Fibroblast of villous mesenchyme (primary cell): Measurements from ENCODE around the gene NELL1. TPM values are rescaled to one million over a fixed set of nuclear protein-coding genes. Genes with fewer than 3 reads are reported as not detected.

Source experiments
- DNase-seq: peaks from one replicate; pipeline ENCODE4 v3.0.0-alpha.2; 2010; ENCODE audit warnings: low read depth
- H3K4me3 ChIP-seq: 2 replicates; pipeline ENCODE4 v1.5.1; 2011; ENCODE audit warnings: low read depth, mild to moderate bottlenecking, low read length
- CTCF ChIP-seq: IDR thresholded peaks from 2 replicates; pipeline ENCODE4 v1.5.1; 2012; ENCODE audit warnings: low read depth, mild to moderate bottlenecking, low read length; ENCODE audit not compliant: insufficient read depth
- total RNA-seq: library from RNA; depleted of rRNA; stranded (reverse); fragments of >200 nt; gene quantifications from 2 replicates; pipeline ENCODE4 v1.2.3, GENCODE V29; 2012

The NELL1 gene
- total RNA-seq, 1 donor, result not detected

- no peak for DNase-seq
- TF ChIP-seq CTCF, result no peak
- H3K4me3 ChIP-seq, result no peak overlapping the region
These were observed 504.1 kb downstream of the NELL1 start for GRCh38 chr11:21173476-21173875.

DNA sequence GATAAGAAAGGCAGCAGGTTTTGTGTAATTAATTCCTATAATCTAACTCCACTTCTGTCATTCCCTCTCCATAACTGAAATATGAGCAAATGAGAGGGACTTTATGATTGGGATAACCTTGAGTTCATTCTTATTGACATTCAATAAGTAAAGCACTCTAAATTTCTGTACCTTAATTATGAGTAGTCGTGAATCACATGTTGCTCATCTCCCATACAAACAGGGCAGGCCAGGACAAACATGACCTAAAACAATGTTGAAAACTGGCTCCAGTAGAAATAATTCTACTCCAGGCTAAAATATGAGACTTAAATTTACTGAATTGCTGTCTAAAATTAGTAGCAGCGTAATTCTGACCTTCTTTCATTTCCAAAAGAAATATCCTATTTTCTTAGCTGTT lies 505.4 kb downstream of the NELL1 start:
- no peak for TF ChIP-seq CTCF
- DNase-seq, result no peak
- H3K4me3 ChIP-seq, result no peak overlapping the region

DNA sequence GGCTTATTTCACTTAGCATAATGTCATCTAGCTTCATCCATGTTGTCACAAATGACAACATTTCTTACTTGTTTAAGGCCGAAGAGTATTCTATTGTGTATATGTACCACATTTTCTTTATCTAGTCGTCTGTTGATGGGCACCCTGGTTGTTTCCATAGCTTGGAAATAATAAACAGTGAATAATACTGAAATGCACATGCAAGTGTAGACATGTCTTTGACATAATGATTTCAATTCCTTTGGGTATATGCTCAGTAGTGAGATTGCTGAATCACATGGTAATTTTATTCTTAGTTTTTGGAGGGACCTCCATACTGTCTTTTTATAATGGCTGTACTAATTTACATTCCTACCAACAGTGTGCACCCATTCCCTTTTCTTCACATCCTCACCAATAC lies 508.0 kb downstream of the NELL1 start:
- H3K4me3 ChIP-seq, result no peak overlapping the region
- no peak for TF ChIP-seq CTCF

GRCh38 chr11:21179770-21180169 lies 510.4 kb downstream of the NELL1 start:
- H3K4me3 ChIP-seq, result no peak overlapping the region
- TF ChIP-seq CTCF, result no peak
- no peak for DNase-seq

More for the DNA sequence above, 508.0 kb downstream of the NELL1 start:
- DNase-seq, result no peak

DNA sequence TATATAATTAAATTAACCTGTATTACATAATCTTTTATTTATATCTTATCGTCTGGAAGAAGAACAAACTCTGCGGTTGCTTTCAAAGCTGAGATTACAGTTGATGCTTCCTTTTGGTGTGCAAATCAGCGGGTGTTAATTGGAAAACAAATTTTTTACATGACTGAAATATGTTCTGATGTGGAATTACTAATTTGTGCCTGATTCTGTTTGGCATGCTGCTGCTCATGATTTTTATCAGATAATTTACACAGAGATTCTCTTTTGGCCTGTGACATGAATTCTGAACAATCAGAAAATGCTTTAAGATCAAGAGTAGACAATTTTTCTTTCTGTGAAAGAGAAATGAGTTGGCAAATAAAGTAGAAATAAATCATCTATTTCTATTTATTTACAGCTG lies 510.8 kb downstream of the NELL1 start:
- no peak overlapping the region for H3K4me3 ChIP-seq
- DNase-seq, result no peak
- TF ChIP-seq CTCF, result no peak

DNA sequence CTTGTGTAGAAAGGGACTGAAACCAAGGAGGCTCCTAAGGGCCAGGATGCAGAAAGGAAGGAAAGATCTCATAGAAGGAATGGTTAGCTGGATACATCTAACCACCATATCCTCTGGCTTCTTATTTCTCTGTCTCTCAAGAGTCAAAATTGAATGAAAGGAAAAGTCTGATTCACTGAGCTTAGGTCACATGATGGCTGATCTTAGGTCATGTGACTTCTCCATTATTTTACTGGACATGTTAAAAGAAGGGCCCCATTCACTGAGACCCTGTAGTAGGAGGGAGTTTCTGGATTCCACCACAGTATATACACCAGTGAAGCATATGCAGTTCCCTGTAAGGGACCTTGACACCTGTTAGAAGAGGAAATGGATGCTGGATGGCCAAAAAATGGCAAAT lies 516.6 kb downstream of the NELL1 start:
- no peak for DNase-seq
- no peak overlapping the region for H3K4me3 ChIP-seq
- TF ChIP-seq CTCF, result no peak

DNA sequence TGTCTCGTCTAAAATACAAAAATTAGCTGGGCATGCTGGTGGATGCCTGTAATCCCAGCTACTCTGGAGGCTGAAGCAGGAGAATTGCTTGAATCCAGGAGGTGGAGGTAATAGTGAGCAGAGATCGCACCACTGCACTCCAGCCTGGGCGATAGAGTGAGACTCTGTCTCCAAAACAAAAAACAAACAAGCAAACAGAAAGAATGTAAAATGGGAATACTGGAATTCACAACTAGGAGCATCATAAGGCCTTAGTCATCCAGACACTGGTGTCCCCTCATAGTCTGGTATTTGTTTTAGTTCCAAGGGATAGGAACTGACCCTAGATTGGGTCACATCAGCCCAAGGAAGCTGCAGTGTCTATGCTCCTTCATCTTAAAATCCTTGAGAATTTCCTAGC lies 520.8 kb downstream of the NELL1 start:
- DNase-seq, result no peak
- H3K4me3 ChIP-seq, result no peak overlapping the region
- no peak for TF ChIP-seq CTCF
